ENCODE results near the gene FZD2.

The FZD2 gene

GRCh38 chr17:44607836-44608690 is 50.8 kb downstream of the FZD2 start:
- no peak for DNase-seq (ENCODE audit: low read depth)

GRCh38 chr17:44608727-44609435 is 51.6 kb downstream of the FZD2 start:
- DNase-seq (ENCODE audit: low read depth) = no peak

DNA sequence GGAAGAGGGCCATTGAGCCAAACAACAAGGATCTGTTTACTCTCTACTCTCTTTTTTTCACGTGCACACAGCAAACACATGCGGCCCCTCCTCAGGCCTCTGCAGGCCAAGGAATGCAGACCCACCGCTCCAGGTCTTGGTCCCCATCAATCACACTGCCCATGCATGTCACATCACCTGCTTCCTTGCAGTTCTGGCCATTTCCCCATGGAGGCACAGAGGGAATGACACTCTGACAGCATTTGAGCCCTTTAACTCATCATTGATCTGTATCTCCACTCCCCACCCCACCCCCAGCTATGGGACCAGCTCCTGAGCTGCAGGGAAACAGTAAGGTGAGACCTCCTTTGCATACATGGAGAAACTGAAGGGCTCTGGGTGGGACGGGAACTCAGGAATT is 53.0 kb downstream of the FZD2 start:
- no peak for DNase-seq (ENCODE audit: low read depth)
